ENCODE results near the gene GALNT11.

Gene GALNT11

DNA sequence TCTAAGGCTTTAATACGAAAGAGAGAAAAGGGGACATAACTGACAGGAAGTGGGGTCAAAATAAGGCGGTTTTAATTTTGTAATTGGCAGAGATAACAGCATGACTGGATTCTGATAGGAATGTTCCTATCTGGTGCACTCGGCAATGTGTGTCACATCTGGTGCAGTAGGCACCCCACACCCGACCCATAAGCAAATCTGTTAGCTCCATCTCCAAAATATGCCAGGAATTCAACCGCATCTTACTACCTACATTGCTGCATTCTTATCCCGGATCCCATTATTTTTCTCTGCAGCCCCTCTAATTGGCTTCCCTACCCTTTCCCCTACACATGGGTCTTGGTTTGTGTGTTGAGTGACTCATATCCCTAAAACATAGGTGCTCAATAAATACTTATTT lies 19.1 kb upstream of the GALNT11 start:
- no peaks in the 10 kb centered on the region for H3K27me3 ChIP-seq (replicated peaks; ENCODE audit: control insufficient read depth, insufficient read depth, low read length)
- TF ChIP-seq, protein P1, sequence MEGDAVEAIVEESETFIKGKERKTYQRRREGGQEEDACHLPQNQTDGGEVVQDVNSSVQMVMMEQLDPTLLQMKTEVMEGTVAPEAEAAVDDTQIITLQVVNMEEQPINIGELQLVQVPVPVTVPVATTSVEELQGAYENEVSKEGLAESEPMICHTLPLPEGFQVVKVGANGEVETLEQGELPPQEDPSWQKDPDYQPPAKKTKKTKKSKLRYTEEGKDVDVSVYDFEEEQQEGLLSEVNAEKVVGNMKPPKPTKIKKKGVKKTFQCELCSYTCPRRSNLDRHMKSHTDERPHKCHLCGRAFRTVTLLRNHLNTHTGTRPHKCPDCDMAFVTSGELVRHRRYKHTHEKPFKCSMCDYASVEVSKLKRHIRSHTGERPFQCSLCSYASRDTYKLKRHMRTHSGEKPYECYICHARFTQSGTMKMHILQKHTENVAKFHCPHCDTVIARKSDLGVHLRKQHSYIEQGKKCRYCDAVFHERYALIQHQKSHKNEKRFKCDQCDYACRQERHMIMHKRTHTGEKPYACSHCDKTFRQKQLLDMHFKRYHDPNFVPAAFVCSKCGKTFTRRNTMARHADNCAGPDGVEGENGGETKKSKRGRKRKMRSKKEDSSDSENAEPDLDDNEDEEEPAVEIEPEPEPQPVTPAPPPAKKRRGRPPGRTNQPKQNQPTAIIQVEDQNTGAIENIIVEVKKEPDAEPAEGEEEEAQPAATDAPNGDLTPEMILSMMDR (IDR thresholded peaks at IDR 0.05; ENCODE audit: insufficient read depth, low read length, poor library complexity, severe bottlenecking), result no peak
- DNase-seq (ENCODE audit: extremely low read depth, insufficient read length), result no peak
- H3K36me3 ChIP-seq (ENCODE audit: control insufficient read depth, insufficient read depth, low read length), result no peaks in the 10 kb centered on the region
- H3K4me3 ChIP-seq (replicated peaks; ENCODE audit: low read depth, low read length), result no peak overlapping the region

DNA sequence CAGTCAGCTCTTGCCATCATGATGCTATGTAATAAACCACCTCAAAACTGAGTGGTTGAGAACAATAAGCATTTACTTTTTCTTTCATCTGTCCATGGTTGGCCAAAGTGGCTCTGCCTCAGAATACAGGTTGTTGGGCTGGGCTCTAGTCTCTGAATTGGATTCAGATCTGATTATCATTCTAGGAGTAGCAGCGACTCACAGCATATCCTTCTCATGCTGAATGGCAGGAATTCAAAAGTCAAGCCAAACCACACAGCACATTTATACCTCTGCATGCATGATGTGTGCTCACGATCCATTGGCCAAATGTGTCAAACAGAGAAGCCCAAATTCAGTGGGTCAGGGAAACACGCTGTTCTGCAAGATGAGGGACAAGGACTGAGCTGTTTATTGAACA lies 13.6 kb upstream of the GALNT11 start:
- H3K4me3 ChIP-seq (replicated peaks; ENCODE audit: low read depth, low read length), result no peak overlapping the region
- TF ChIP-seq, protein P1 (IDR thresholded peaks at IDR 0.05; ENCODE audit: insufficient read depth, low read length, poor library complexity, severe bottlenecking), result no peak
- no peaks in the 10 kb centered on the region for H3K36me3 ChIP-seq (ENCODE audit: control insufficient read depth, insufficient read depth, low read length)
- H3K27me3 ChIP-seq (replicated peaks; ENCODE audit: control insufficient read depth, insufficient read depth, low read length), result no peaks in the 10 kb centered on the region; the same call in 1 of the 2 replicates
- DNase-seq (ENCODE audit: extremely low read depth, insufficient read length), result no peak

DNA sequence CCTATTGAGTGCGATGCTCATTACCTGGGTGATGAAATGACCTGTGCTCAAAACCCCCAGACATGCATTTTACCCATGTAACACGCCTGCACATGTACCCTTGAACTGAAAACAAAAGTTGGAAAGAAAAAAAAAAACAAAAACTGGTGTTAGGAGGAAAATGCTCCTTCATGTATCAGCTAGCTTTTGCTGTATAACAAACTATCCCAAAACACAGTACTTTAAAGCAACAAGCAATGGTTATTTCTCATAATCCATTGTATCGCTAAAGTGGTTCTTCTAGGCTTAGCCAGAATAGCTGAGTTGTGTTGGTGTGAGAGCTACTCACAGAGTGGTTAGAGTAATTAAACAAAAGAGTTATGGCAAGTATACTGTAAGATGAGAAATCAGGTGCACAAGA lies 12.2 kb upstream of the GALNT11 start:
- no peaks in the 10 kb centered on the region for H3K36me3 ChIP-seq (ENCODE audit: control insufficient read depth, insufficient read depth, low read length)
- TF ChIP-seq, protein P1 (IDR thresholded peaks at IDR 0.05; ENCODE audit: insufficient read depth, low read length, poor library complexity, severe bottlenecking), result no peak
- no peaks in the 10 kb centered on the region; the same call in 1 of the 2 replicates for H3K27me3 ChIP-seq (replicated peaks; ENCODE audit: control insufficient read depth, insufficient read depth, low read length)
- H3K4me3 ChIP-seq (replicated peaks; ENCODE audit: low read depth, low read length), result no peak overlapping the region
- no peak for DNase-seq (ENCODE audit: extremely low read depth, insufficient read length)

DNA sequence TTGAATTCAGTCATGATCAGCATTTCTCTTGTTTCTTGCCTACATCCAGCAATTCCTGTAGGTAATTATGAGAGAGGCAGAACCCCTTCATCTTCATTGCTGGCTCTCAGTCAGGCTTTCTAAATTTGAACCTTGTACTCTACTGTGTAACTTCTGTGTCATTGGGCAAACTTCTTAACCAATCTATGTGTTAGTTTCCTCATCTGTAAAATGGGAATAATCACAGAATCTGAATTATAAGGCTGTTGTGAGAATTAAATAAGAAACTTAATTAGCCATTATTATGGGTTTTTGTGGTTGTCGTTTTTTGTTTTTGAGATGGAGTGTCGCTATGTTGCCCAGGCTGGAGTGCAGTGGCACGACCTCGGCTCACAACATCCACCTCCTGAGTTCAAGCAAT lies 11.5 kb upstream of the GALNT11 start:
- TF ChIP-seq, protein P1 (IDR thresholded peaks at IDR 0.05; ENCODE audit: insufficient read depth, low read length, poor library complexity, severe bottlenecking), result no peak
- DNase-seq (ENCODE audit: extremely low read depth, insufficient read length), result no peak
- no peaks in the 10 kb centered on the region for H3K36me3 ChIP-seq (ENCODE audit: control insufficient read depth, insufficient read depth, low read length)
- H3K4me3 ChIP-seq (replicated peaks; ENCODE audit: low read depth, low read length), result no peak overlapping the region
- no peaks in the 10 kb centered on the region; the same call in 1 of the 2 replicates for H3K27me3 ChIP-seq (replicated peaks; ENCODE audit: control insufficient read depth, insufficient read depth, low read length)

DNA sequence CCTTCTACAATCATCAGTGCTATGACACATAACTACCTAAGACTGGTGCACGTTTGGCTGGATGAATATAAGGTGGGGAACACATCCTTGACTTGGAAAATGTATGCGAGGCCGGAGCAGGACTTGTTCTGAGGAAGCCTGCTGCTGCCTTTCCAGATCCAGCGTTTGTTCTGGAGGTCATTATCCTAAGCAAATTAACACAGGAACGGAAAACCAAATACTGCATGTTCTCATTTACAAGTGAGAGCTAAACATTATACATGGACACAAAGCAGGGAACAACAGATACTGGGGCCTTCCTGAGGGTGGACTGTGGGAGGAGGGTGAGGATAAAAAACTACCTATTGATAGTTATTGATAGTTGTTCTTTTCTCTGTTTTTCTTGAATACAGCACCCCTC lies 10.8 kb upstream of the GALNT11 start:
- no peak for DNase-seq (ENCODE audit: extremely low read depth, insufficient read length)
- TF ChIP-seq, protein P1 (IDR thresholded peaks at IDR 0.05; ENCODE audit: insufficient read depth, low read length, poor library complexity, severe bottlenecking), result no peak
- H3K27me3 ChIP-seq (replicated peaks; ENCODE audit: control insufficient read depth, insufficient read depth, low read length), result no peaks in the 10 kb centered on the region; the same call in 1 of the 2 replicates
- H3K4me3 ChIP-seq (replicated peaks; ENCODE audit: low read depth, low read length), result no peak overlapping the region
- no peaks in the 10 kb centered on the region for H3K36me3 ChIP-seq (ENCODE audit: control insufficient read depth, insufficient read depth, low read length)

DNA sequence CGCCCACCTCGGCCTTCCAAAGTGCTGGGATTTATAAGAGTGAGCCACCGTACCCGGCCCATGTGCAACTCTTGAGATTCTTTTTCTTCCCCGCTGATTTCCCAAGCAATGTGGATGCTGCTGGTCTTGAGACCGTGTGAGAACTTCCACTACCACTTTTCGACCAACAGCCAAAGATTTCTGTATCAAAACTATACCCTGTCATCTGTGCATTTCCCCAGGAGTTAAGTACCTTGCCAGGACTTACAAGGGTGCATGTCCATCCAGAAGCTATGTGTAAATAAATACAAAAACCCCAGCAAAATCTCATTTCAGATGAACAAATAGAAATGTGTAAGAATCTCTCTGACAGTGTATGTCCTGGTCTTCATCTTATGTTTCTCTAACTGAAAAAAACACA lies 9.9 kb upstream of the GALNT11 start:
- no peaks in the 10 kb centered on the region; the same call in 1 of the 2 replicates for H3K27me3 ChIP-seq (replicated peaks; ENCODE audit: control insufficient read depth, insufficient read depth, low read length)
- H3K36me3 ChIP-seq (ENCODE audit: control insufficient read depth, insufficient read depth, low read length), result no peaks in the 10 kb centered on the region
- TF ChIP-seq, protein P1 (IDR thresholded peaks at IDR 0.05; ENCODE audit: insufficient read depth, low read length, poor library complexity, severe bottlenecking), result no peak
- no peak overlapping the region for H3K4me3 ChIP-seq (replicated peaks; ENCODE audit: low read depth, low read length)
- DNase-seq (ENCODE audit: extremely low read depth, insufficient read length), result no peak

Data from GM06990 (cell line).